HPDE6-E6E7 (cell line): ENCODE measurements around the gene DOK5.
"Not testable (repeated sequence)": the region's sequence is repeated elsewhere in the genome, so short reads cannot be mapped to it uniquely, and the experiment has no call there.

Source experiments
- DNase-seq: peaks from one replicate; pipeline ENCODE4 v3.0.0; 2011; ENCODE audit warnings: missing footprints; ENCODE audit errors: extremely low spot score

The DOK5 gene

DNA sequence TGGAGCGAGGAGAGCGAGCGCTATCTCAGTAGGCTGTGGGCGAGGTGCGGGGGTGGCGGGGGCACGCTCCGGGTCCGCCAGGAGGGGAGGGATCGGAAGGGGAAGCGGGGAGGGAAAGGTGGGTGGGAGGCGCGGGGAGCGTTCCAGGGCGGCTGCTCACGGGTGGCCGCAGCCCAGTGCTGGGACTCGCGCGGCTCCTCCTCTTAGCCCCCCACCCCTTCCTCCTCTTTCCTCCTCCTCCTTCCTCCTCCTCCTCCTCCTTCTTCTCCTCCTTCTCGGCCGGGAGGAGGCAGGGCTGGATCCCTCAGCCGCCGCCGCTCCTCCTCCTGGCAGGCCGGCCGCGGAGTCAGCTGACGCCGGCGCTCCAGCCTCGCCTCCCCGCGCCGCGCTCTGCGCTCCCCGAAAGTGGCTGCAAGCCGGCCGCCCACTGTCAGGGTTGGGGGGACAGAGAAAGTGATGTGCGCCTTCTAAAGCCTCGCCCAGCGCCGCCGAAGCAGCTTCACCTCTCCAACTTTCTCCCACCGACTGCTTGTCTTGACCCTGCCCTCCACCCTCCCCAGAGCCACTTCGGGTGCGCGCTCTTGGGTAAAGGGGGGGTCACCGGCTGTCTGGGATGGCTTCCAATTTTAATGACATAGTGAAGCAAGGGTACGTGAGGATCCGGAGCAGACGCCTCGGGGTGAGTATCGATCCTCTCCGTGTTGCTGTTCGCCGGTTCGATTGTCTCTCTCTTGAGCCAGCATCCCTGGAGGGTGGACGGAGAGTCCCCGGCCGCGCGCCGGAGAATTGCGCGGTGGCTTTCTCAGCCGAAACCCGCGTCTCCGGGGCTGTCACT is at the start of gene DOK5:
DOK5 (plus strand) TSS at position 260 of the 835 bp plus-strand sequence; CDS start at position 614, 354 bp downstream.
- no peak for DNase-seq

DNA sequence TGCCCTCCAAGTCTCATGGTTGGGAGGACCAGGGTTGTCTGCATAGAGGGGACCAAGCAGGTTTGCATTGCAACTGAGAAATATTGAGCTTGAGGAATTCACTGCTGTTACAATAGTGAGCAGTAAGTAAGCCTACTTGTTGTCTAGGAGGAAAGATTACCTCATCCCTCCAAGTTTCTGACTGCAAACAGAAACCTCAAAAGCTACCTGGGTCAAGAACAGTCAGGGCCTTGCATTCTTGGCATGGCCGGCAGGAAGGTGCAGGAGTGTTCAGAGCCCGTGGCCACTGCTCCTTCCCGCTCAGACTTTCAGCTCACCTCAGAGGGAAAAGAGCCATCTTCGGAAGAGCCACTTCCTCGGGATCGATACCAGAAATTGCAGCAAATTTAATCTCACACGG is 46.0 kb upstream of the DOK5 start:
- DNase-seq = no peak

DNA sequence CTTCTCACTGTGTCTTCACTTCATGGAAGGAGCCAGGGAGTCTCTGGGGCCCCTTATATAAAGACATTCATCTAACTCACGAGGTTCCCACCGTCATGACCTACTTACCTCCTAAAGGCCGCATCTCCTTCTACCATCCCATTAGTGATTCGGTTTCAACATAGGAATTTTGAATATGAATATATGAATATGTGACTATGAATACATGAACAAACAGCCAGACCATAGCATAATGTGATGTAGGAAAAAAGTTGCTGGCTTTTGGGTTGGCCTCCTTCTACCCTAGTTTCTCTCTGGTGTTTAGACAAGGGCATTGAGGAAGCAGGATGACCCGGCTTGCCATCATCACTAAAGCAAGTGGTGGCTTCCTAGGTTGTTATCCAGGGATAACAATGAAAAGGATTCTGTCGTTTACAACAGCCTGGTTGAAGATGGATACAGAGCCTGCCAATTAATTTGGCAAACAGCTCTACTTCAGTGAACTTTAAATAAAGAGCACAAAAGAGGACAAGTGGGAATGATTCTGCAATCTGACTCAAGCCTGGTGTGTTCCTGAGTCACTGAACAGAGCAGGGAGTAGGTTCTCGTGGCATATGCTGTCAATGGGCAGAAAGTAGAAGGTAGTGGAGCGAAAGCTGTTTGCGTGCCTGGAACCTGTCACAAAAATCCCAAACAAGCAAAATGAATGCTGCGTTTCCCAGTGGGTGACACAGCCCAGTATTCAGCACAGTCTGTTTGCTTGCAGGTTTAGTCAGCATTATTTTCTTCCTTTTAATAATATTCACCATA is 44.0 kb upstream of the DOK5 start:
- DNase-seq = no peak

DNA sequence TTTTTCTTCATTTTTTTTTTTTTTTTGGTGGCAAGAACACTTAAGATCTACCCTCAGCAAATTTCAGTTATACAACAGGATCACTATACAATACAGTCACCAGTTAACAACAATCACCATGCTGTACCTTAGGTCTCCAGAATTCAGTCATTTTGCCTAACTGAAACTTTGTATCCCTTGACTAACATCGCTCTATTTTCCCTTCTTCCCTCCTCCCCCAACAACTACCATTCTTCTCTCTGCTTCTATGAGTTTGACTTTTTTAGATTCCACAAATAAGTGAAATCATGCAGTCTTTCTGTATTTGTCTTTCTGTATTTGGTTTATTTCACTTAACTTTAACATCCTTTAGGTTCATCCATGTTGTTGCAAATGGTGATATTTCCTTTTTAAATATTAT is 42.4 kb upstream of the DOK5 start:
- no peak for DNase-seq

DNA sequence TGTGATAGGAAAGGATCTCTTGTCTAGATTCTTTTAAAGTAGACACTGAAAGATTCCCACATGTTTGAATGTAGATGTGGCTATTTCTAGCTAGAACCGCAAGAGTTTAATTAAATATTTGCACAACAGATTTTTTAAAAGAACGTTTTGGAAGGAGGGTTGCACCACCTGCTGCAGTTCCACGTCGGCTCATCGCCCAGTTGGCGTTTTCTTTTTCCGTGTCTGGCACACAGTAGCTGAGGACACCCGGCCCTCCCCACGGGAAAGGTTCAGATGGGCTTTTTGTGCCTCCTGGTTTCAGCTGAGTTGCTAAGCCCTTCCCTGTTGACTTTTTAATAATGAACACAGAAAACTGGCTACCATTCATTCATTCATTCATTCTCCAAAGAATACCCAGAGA is 41.8 kb upstream of the DOK5 start:
- no peak for DNase-seq

DNA sequence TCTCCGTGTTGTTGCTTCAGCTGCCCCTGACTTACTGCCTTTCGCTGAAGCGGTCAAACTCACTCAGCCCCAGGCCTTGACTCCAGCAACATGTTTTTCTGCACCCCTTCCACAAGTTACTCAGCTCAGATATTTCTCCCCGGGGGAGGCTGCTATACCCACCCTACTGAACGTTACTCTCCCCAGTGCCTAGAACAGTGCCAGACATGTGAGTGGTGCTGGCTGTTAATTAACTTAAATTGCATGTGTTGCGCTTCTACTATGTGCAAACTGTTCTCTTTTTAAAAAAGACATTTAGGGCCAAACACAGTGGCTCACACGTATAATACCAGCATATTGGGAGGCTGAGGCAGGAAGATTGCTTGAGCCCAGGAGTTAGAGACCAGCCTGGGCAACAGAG is 41.2 kb upstream of the DOK5 start:
- DNase-seq = no peak

DNA sequence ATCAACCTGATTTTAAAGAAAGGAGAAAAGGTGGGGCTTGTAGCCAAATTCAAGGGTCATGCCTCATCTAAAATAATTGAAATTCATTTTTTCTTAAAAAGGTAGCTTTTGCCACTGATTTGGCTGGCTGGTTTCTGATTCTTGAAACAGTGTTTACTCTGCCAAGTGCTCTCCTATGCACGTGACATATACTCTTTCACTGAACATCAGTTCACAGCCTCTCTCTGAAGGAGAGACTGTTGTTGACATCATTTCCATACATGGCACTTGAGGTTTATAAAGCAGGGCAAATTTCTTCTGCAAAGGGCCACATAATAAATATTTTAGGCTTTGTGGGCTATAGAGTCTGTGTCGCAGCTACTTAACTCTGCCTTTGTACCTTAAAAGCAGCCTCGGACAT is 40.4 kb upstream of the DOK5 start:
- DNase-seq = no peak

DNA sequence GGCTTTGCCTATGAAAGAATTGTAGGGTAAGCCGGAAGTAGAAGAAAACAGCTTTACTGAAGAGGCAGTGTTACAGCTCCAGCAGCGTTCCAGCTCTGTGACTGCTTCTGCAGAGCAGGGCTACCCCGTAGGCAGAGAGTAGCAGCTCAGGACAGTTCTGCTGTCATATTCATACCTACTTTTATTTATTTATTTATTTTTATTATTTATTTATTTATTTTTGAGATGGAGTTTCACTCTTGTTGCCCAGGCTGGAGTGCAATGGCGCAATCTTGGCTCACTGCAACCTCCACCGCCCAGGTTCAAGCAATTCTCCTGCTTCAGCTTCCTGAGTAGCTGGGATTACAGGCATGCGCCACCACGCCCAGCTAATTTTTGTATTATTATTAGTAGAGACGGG is 39.0 kb upstream of the DOK5 start:
- DNase-seq = not testable (repeated sequence)

DNA sequence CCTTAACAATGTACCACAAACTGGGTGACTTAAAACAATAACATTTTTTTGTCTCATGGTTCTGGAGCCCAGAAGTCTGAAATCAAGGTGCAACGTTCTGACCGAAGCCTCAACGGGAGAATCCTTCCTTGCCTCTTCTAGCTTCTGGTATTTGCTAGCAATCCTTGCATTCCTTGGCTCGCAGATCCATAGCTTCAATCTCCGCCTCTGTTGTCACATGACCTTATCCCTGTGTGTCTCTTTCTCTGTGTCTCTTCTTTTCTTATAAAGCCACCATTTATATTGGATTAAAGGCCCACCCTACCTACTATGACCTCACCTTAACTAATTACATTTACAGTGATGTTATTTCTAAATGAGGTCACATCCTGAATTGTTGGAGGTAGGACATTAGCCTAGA is 37.2 kb upstream of the DOK5 start:
- DNase-seq = no peak

DNA sequence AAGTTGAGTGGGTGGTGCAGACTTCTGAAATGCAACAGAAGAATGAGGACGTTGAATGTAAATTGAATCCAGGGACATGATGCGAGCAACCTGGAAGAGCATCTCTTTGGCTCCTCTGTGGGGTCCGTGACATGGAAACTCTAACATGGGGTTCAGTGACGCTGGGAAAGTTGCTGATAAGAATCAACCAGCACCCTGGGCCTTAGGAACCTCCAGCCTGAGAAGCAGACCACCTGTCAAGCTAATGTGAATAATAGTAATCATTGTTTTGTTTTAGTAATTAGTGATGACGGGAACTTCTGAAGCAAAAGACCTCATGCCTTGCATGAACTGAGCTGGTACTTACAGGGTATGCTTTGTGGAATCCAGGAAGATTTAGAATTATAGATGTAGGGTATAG is 25.2 kb upstream of the DOK5 start:
- no peak for DNase-seq

DNA sequence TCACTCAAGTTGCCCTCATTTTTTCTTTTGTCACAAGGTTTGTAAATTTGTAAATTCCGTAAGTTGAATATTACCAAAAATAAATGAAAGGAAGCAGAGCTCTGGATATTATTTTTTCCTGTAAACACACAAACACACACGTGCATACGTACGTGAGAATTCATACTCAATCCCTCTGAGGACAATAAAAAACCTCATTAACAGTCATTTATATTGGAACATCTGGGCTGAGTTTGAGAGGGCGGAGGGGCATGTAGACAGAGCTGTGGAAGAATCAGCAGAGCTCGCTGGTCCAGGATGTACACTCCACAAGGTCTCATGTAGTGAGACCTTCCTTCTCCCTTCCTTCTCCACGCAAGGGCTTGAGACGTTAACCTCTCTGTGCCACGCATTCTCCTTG is 24.2 kb upstream of the DOK5 start:
- DNase-seq = no peak

DNA sequence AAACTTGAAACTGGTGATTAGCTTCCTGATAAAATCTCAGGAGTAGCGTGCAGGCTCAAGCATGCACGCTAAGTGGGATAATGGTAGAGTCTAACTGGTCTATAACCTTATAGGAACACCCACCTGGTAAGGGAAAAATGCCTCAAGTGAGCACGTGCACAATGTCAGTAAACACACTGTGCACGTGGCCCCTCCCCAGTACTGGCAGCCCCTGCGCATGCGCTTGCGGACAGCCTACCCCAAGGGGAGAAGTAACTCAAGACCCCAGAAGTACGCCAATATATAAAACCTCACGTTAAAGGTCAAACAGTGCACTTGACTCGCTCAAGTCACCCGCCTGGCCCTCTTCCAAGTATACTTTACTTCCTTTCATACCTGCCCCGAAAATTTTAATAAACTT is 23.1 kb upstream of the DOK5 start:
- no peak for DNase-seq

DNA sequence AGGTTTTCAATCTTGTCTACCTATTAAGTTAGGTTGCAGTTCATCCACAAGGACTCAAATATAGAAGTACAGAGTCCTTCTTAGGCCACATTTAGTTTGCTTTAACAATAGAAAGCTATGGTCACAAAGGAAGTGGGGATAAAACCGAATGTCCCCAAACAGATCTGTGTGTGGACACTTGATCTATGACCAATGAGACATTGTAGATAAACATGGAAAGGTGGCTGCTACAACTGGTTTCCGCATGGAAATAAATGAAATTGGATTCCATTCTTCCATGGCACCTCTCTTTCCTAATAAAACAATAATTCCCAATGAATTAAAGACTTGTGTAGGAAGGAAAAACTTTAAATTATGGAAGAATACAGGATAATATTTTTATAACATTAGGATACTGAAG is 20.4 kb upstream of the DOK5 start:
- DNase-seq = no peak

DNA sequence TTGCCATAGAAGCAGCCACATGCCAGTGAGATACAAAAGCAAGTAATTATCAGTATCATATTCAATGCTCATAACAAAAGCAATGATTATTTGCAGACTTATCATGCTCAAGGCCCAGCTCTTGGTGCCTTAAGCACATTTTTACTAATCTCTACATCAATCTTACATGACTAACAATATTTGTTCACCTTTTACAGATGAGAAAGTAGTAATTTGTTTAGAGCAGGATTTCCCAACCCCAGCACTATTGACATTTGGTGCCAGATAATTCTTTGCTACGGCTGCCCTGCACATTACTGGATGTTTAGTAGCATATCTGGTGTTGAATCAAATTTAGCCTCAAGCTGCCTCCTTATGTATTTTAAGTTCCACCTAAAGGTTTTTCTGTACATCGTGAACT is 19.0 kb upstream of the DOK5 start:
- no peak for DNase-seq

DNA sequence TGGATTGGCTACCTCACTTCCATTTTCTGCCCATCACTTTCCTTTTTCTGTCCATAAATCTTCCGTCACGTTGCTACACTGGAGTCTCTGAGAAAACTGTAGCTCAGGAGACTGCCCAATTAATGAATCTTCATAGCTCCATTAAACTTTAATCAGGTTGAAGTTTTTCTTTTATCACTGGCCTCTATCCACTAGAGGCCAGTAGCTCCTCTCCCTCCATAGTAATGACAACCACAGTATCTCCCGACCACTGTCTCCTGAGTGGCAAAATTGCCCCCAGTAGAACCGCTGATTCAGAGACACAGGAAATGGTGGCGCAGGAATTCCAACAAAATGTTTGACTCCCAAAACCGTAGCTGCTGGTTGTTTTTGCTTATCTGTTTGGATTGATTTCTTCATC is 18.4 kb upstream of the DOK5 start:
- DNase-seq = no peak

DNA sequence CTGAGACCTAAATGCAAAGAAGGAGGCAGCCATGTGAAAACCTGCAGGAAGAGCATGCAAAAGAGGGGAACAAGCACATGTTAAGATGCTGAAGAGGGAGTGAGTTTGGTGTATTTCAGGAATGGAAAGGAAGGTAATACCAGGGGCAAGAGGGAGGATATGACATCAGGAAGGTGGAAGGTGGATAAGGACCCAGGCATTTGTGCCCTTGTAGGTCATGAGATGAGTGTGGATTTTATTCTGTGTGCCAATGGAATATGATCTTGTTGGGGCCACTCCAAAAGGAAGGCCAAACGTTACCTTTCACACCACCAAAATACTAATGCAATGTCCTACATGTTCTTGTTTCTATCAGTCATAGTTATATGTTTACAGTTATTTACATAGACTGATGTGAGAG is 17.2 kb upstream of the DOK5 start:
- DNase-seq = no peak

DNA sequence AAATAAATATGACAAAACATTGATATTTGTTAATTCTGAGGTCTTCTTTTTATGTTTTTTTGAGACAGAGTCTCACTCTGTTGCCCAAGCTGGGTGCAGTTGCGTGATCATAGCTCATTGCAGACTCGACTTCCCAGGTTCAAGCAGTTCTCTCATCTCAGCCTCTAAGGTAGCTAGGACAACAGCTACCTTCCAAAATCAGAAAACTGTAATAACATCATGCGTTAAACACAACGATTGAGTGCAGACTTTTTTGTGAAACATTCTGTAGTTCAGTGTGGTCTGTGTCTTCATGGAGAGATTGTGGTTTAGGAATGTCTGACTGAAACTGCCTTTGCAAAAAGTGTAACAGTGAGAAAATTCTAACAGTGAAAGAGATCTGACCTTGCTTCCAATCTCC is 16.1 kb upstream of the DOK5 start:
- DNase-seq = no peak

DNA sequence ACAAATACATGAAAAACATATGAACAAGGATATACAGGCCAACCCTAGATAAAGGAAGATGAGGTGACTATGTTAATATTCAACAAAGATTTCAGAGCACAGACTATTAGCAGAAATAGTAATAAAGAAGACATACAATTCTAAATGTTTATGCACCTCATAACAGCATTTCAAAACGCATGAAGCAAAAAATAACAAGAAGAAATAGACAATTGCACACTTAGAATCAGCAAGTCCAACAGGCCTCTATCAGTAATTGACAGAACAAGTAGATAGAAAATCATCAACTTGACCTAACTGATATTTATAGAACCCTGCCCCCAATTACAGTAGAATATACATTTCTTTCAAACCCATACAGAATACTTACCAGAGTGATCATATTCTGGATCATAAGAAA is 11.4 kb upstream of the DOK5 start:
- no peak for DNase-seq

DNA sequence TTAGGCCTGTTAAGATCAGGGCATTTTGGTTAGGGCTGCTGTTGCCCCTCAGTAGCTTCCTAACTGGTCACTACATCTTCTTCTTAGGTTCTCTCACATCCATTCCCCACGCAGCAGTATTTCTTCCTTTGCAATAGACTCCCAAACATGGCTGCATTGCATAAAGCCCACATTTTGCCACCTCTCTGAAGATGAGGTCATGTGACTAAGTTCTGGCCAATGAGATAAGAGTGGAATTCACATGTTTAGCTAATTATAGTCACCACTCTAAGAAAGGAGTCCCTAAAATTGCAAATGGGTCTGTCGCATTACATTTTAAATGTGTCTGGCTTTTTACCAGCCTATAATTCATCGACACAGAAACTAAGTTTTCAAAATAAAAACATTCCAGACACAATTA is 9.3 kb upstream of the DOK5 start:
- no peak for DNase-seq

DNA sequence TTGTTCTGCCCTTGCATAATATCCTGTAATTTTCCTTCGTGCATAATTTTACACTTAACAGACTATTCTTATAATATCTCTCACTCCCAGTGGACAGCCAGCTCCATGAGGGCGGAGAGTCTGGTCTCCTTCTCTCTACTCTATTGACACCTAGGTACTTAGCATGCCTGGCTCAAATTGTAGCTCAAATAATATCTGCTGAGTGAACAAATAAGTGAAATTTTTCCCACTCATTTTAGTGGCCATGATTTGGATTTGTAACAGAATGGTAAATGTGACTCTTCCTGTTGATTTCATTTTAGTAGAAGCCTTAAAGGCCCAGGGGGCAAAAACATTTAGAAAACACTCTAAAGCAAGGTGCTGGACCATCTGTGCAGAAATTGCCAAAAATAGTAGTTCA is 7.8 kb upstream of the DOK5 start:
- no peak for DNase-seq

DNA sequence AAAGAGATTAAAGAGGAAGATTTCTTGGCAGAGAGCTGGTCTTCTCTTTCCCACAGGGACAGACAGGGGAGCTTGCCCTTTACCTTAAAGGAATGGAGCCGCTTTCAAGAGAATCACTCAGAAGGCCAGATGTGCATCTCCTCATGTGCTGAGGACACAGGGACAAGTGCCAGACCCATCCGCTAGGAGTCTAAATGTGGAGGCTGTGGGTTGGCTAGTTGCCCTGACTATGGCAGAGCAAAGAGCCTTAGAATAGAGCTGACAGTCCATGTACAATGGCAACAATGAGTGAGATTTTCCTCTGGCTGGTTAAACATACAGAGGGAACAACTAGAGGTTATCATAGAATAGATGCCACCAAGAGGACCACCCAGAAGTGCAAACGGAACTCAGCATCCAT is 7.3 kb upstream of the DOK5 start:
- no peak for DNase-seq

DNA sequence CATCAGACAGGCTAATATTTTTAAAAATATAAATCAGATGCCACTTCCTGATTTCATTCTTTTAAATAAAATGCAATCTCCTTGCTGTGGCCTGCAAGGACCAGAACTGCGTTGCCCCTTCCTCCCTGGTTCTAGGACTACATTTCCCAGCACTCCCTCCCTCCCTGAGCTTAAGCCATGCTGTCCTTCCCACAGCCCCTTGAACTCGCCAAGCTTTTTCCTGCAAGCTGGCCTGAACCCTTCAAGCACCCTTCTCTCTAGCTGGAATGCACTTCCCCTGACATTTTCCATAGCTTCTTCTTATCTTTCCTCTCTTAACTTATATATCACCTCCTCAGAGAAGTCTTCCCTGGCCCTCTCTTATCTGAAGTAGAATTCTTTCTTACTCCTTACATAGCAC is 6.1 kb upstream of the DOK5 start:
- DNase-seq = no peak

DNA sequence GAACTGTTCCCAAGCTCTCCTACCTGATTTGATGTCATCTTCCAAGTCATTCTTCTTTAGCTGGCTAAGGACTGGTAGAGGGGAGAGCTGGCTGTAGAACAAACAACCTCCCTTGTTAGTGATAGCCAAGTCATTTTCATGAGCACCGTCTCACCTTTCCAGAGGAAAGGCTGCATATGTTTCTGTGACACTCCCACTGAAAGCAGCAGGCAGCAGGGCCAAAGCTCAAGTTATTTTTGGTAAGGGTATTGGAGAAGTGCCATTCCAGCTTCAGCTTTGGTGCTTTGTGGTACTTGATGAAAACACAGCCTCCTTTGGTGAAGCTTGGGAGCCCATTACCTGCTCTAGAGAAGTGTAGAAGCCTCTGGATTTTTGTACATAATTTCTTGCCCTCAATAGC is 5.4 kb upstream of the DOK5 start:
- DNase-seq = no peak
